GM12878 (cell line): Measurements from ENCODE around the gene DUXB. TPM values are rescaled to one million over a fixed set of nuclear protein-coding genes. Genes with fewer than 3 reads are reported as not detected.

Source experiments
- ATAC-seq: fragments of 200-7000 bp; cut with Tn5 transposase; 3 replicates; pipeline ENCODE4 v1.9.1; 2020; ENCODE audit warnings: mild to moderate bottlenecking, moderate library complexity
- BruUV-seq: library from RNA; stranded (reverse); fragments of 400-500 nt; replicated peaks from 2 replicates; lab custom pipeline; 2021; lab: Mats Ljungman, UMichigan
- CTCF ChIA-PET: fragments of 300-600 bp; sonication (Branson Sonifier 250); formaldehyde crosslinking; extraction: SDS; loops from one replicate; lab custom pipeline; 2021; ENCODE audit warnings: inconsistent platforms; lab: Yijun Ruan, JAX
- POLR2A ChIA-PET: fragments of 350-600 bp; formaldehyde crosslinking; extraction: SDS; loops from one replicate; lab custom pipeline; 2021; ENCODE audit warnings: inconsistent platforms; lab: Charles Lee
- RAD21 ChIA-PET: fragments of 300-600 bp; sonication (Branson Sonifier 250); formaldehyde crosslinking; loops from one replicate; lab custom pipeline; 2023; ENCODE audit warnings: antibody characterized with exemption; ENCODE audit not compliant: unreplicated experiment; lab: Charles Lee
- SMC1A ChIA-PET: fragments of 300-600 bp; sonication (Branson Sonifier 250); formaldehyde crosslinking; loops from one replicate; lab custom pipeline; 2023; ENCODE audit not compliant: unreplicated experiment, uncharacterized antibody; lab: Charles Lee
- DNase-seq: peaks from one replicate; pipeline ENCODE4 v3.0.0-alpha.2; 2011; ENCODE audit warnings: low read depth, low spot score
- FAIRE-seq: peaks from 3 replicates; lab custom pipeline; 2011; peaks lifted over from hg19 to GRCh38; lab: Jason Lieb, UNC
- H2AFZ ChIP-seq: 2 replicates; pipeline ENCODE4 v1.6.0; 2011; ENCODE audit warnings: low read depth, low read length, control low read depth; ENCODE audit not compliant: control insufficient read depth
- H3K27ac ChIP-seq: 2 replicates; pipeline ENCODE4 v1.5.1; 2011; ENCODE audit warnings: control low read depth; ENCODE audit not compliant: control insufficient read depth, insufficient read depth
- H3K27me3 ChIP-seq, 2 experiments: replicated peaks in 1 of 2; 2 replicates each; pipeline versions ENCODE4 v1.6.0 to v1.6.1; 2011; ENCODE audit warnings: low read length in 1 of 2; ENCODE audit not compliant: control insufficient read depth in 2 of 2, insufficient read depth in 2 of 2
- H3K36me3 ChIP-seq, 2 experiments: 2 replicates each; pipeline ENCODE4 v1.5.1; 2011; ENCODE audit warnings: low read length in 1 of 2; ENCODE audit not compliant: control insufficient read depth in 2 of 2, insufficient read depth in 2 of 2
- H3K4me1 ChIP-seq: 2 replicates; pipeline ENCODE4 v1.6.1; 2011; ENCODE audit warnings: mild to moderate bottlenecking, low read length, moderate library complexity, mixed read lengths; ENCODE audit not compliant: control insufficient read depth, insufficient read depth
- H3K4me2 ChIP-seq: 2 replicates; pipeline ENCODE4 v1.6.0; 2011; ENCODE audit warnings: control low read depth; ENCODE audit not compliant: control insufficient read depth, insufficient read depth
- H3K4me3 ChIP-seq: fragments of 200-600 bp; sonication (generic); 2 replicates; pipeline ENCODE4 v1.5.1; 2016
- H3K79me2 ChIP-seq: 2 replicates; pipeline ENCODE4 v1.6.0; 2011; ENCODE audit warnings: low read length; ENCODE audit not compliant: control insufficient read depth, insufficient read depth
- H3K9ac ChIP-seq: 2 replicates; pipeline ENCODE4 v1.8.0; 2011; ENCODE audit warnings: low read length, control low read depth, mixed read lengths; ENCODE audit not compliant: control insufficient read depth, insufficient read depth
- H3K9me3 ChIP-seq: replicated peaks from 3 replicates; pipeline ENCODE4 v1.5.1; 2011; ENCODE audit warnings: mild to moderate bottlenecking, low read length; ENCODE audit not compliant: control insufficient read depth, insufficient read depth
- H4K20me1 ChIP-seq: 2 replicates; pipeline ENCODE4 v1.6.0; 2011; ENCODE audit not compliant: control insufficient read depth, insufficient read depth
- BCL11A ChIP-seq: IDR thresholded peaks from 2 replicates; pipeline ENCODE4 v1.6.1; 2011; ENCODE audit warnings: low read depth, low read length
- FOS ChIP-seq: IDR thresholded peaks from 3 replicates; pipeline ENCODE4 v1.6.1; 2011; ENCODE audit warnings: borderline replicate concordance; ENCODE audit not compliant: insufficient read length; ENCODE audit errors: extremely low read depth
- HDAC6 ChIP-seq: fragments of 200-600 bp; sonication (generic); IDR thresholded peaks from one replicate; pipeline ENCODE4 v1.8.0; 2017; ENCODE audit warnings: antibody characterized with exemption; ENCODE audit not compliant: unreplicated experiment
- IKZF2 ChIP-seq, 2 experiments: fragments of 450-650 bp; IDR thresholded peaks; 2 replicates each; pipeline ENCODE4 v1.6.1; 2017; ENCODE audit warnings: mild to moderate bottlenecking in 2 of 2, moderate library complexity in 2 of 2
- NR2F1 ChIP-seq: fragments of 450-650 bp; conservative IDR thresholded peaks from 2 replicates; pipeline ENCODE4 v1.6.1; 2017; ENCODE audit warnings: mild to moderate bottlenecking
- RBBP5 ChIP-seq: fragments of 200-600 bp; sonication (generic); conservative IDR thresholded peaks from 2 replicates; pipeline ENCODE4 v1.6.1; 2016
- RUNX3 ChIP-seq: IDR thresholded peaks from 2 replicates; pipeline ENCODE4 v1.6.1; 2012; ENCODE audit warnings: low read length, inconsistent platforms
- SIX5 ChIP-seq: IDR thresholded peaks from 2 replicates; pipeline ENCODE4 v1.6.1; 2011; ENCODE audit warnings: mild to moderate bottlenecking, low read depth, low read length, moderate library complexity; ENCODE audit not compliant: severe bottlenecking
- SMC3 ChIP-seq: IDR thresholded peaks from 2 replicates; pipeline ENCODE4 v1.6.1; 2011; ENCODE audit warnings: low read length, improper control_type of control experiment, borderline replicate concordance
- SUZ12 ChIP-seq: fragments of 200-600 bp; sonication (generic); IDR thresholded peaks from one replicate; pipeline ENCODE4 v1.6.1; 2018; ENCODE audit warnings: antibody characterized with exemption, mild to moderate bottlenecking; ENCODE audit not compliant: unreplicated experiment
- TARDBP ChIP-seq: IDR thresholded peaks from 2 replicates; pipeline ENCODE4 v1.6.1; 2016; ENCODE audit warnings: borderline replicate concordance
- YY1 ChIP-seq: IDR thresholded peaks from 2 replicates; pipeline ENCODE4 v1.6.1; 2011; ENCODE audit warnings: low read depth, mild to moderate bottlenecking, low read length
- ZBED1 ChIP-seq: IDR thresholded peaks from 2 replicates; pipeline ENCODE4 v1.6.1; 2016; ENCODE audit warnings: borderline replicate concordance
- ZNF217 ChIP-seq: fragments of 450-650 bp; IDR thresholded peaks from 2 replicates; pipeline ENCODE4 v1.6.1; 2017; ENCODE audit warnings: antibody characterized with exemption, mild to moderate bottlenecking
- WGBS: methylation state at CpG from one replicate; pipeline ENCODE4 v1.1.6; 2016; ENCODE audit warnings: low lambda C conversion rate; ENCODE audit not compliant: insufficient replicate concordance, insufficient coverage; ENCODE audit errors: missing lambda C conversion rate; 5-methylcytosine and 5-hydroxymethylcytosine counted together
- in situ Hi-C: fragments of 300-500 bp; cut with MboI; formaldehyde crosslinking; loops from 9 replicates; pipeline ENCODE4 v1.14.3; 2018; ENCODE audit warnings: mixed read lengths
- intact Hi-C: fragments of 100-400 bp; cut with micrococcal nuclease; formaldehyde crosslinking; loops from one replicate; pipeline ENCODE4 v1.14.2; 2022; ENCODE audit not compliant: unreplicated experiment
- polyA plus RNA-seq, 11 experiments: library from polyadenylated mRNA; depleted of rRNA in 4 of 11; unstranded in 6 of 11; stranded (reverse) in 5 of 11; fragments of >200 nt; fragmentation: Nextera tagmentation in 4 of 11; fragmentation: Illumina TruSeq in 1 of 11; extraction: Ambion mirVana in 4 of 11; extraction: Trizol in 1 of 11; gene quantifications; 1 replicate in 1 of 11; 2 replicates in 10 of 11; pipeline versions ENCODE4 v1.2.1 to v1.2.3, GENCODE V29; 2011 to 2016; ENCODE audit warnings: inconsistent platforms in 2 of 11, missing spikeins in 2 of 11, low read depth in 1 of 11
- total RNA-seq, 4 experiments: library from RNA; depleted of rRNA in 3 of 4; stranded (reverse); fragments of >200 nt in 3 of 4; fragmentation: Illumina TruSeq in 1 of 4; extraction: Trizol in 1 of 4; gene quantifications; 2 replicates each; pipeline versions ENCODE4 v1.2.1 to v1.2.3, GENCODE V29; 2013 to 2021
- TF ChIP-seq, protein P1 (sequence below): IDR thresholded peaks from 2 replicates; pipeline ENCODE4 v1.6.1; 2012; ENCODE audit warnings: low read depth, low read length, improper control_type of control experiment
- TF ChIP-seq, protein P2 (sequence below): IDR thresholded peaks from 2 replicates; pipeline ENCODE4 v1.6.1; 2011; ENCODE audit warnings: mild to moderate bottlenecking, low read depth, low read length, moderate library complexity; ENCODE audit not compliant: insufficient replicate concordance
- TF ChIP-seq, protein P3 (sequence below): IDR thresholded peaks from 2 replicates; pipeline ENCODE4 v1.6.1; 2011; ENCODE audit warnings: low read depth, mild to moderate bottlenecking, low read length, moderate library complexity, borderline replicate concordance; ENCODE audit errors: extremely low read depth

The DUXB gene
- total and polyA plus RNA-seq, 10 of the 15 experiments (the other 5 are each of a cell fraction or from before 2014, with no cell fraction given) = 0.05 TPM; not detected in 9

DNA sequence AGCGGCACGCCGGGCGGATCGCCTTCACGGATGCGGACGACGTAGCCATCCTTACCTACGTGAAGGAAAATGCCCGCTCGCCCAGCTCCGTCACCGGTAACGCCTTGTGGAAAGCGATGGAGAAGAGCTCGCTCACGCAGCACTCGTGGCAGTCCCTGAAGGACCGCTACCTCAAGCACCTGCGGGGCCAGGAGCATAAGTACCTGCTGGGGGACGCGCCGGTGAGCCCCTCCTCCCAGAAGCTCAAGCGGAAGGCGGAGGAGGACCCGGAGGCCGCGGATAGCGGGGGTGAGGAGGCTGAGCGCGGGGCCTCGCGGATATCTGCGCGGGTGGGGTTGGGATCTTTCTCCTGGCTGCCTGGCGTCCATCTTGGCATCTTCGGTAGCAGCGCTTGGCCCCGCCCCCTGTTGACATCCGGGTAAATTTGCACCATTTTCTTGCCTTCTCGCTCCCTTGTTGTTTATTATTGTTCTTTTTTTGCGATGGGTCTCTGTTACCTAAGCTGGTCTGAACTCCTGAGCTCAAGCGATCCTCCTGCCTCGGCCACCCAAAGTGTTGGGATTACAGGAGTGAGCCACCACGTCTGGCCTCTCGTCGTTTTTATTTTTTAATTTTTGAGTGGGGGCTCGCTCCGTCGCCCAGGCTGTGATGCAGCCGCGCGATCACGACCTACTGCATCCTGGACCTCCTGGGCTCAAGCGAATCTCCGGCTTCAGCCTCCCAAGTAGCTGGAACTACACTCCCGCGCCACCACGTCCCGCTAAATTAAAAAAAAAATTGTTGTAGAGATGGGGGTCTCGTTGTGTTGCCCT, 52.8 kb downstream of the DUXB start (continued):
- TF ChIP-seq FOS (no peak), SMC3 (no peak)

DNA sequence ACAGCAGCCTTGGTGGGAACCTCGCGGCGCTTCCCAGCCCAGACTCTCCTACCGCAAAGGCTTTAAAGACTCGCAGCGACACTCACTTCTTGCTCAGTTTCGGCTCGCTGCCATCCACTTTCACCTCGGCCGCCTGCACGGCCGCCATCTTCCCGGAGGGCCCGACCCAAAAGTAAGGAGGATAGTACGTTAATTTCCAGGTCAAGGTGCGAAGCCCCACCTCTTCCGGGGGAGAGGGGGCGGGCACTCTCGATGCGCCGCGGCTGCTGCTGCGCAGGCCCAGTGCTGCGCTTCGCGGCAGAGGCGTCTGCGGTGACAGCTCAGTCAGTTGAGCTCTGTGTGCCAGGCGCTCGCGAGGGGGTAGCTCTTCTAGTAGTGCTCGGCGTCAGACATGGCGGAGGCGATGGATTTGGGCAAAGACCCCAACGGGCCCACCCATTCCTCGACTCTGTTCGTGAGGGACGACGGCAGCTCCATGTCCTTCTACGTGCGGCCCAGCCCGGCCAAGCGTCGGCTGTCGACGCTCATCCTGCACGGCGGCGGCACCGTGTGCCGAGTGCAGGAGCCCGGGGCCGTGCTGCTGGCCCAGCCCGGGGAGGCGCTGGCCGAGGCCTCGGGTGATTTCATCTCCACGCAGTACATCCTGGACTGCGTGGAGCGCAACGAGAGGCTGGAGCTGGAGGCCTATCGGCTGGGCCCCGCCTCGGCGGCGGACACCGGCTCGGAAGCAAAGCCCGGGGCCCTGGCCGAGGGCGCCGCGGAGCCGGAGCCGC, 53.6 kb downstream of the DUXB start, which contains the start of the genes KARS1 and TERF2IP:
Gene KARS1 (minus strand): TSS at position 174 of the 773 bp plus-strand sequence. CDS start 26 bp downstream, at position 148.
Gene TERF2IP (plus strand): TSS at position 282 of the 773 bp plus-strand sequence. CDS start 110 bp downstream, at position 392.
- H3K9ac ChIP-seq = peak within 1 kb of the TSS; percentile 75
- intact Hi-C loops (loop anchor here (1.0 to 2.0 kb wide), 2 partner anchors 25 to 117 kb away; partner anchors contain the start of gene ADAT1), in situ Hi-C loops (loop anchor here (5.0 kb wide), 2 partner anchors 115 to 1545 kb away; partner anchors contain the start of gene MON1B)
- POLR2A ChIA-PET = interaction anchor here (0.6 to 6.1 kb wide), 11 partner anchors 9 to 1045 kb away, joined by 3 to 67 read pairs (median 5); partner anchors contain the start of genes ADAT1, CFDP1, GABARAPL2 and TMEM231
- ATAC-seq (peak; percentile 91), FAIRE-seq (peak; percentile 90), DNase-seq (peak; percentile 85)
- no peaks in the 10 kb centered on the region; a peak in 1 of 4 replicates for H3K27me3 ChIP-seq
- peak within 1 kb of the TSS; percentile 86 for H3K27ac ChIP-seq
- SMC1A ChIA-PET = interaction anchor here (0.5 to 8.1 kb wide), 13 partner anchors 9 to 214 kb away, joined by 3 to 69 read pairs (median 3); partner anchors contain the start of genes ADAT1, CFDP1 and TMEM231
- CTCF ChIA-PET = interaction anchor here (0.8 to 5.6 kb wide), 8 partner anchors 13 to 214 kb away, joined by 3 to 51 read pairs (median 3); partner anchors contain the start of genes ADAT1, CFDP1, GABARAPL2 and TMEM231
- WGBS = under 1% methylated on average over 76 of the region's 76 CpGs
- peaks cover 25% of the 10 kb centered on the region for H3K4me1 ChIP-seq
- peak within 1 kb of the TSS; percentile 85 for H3K4me3 ChIP-seq
- peak within 1 kb of the TSS; percentile 83 for H2AFZ ChIP-seq
- RAD21 ChIA-PET = interaction anchor here (0.6 to 6.0 kb wide), 12 partner anchors 26 to 948 kb away, joined by 3 to 46 read pairs (median 3); partner anchors contain the start of genes ADAT1 and GABARAPL2
- peaks cover 94% of the 10 kb centered on the region for H3K79me2 ChIP-seq
- H3K36me3 ChIP-seq = peaks cover 0 to 10% of the 10 kb centered on the region in 2 experiments; a peak in 3 of 4 replicates
- BruUV-seq = TSS peak; percentile 58
- peaks cover 4% of the 10 kb centered on the region; the same call in 1 of the 2 replicates for H4K20me1 ChIP-seq
- H3K4me2 ChIP-seq = peak within 1 kb of the TSS; percentile 89
- no peaks in the 10 kb centered on the region for H3K9me3 ChIP-seq
- TF ChIP-seq SIX5 (peak; percentile 54), BCL11A (no peak), YY1 (peak; percentile 98), IKZF2 (IDR thresholded peaks at IDR 0.05) (no peak; a peak in 1 of 4 replicates), TARDBP (no peak), RUNX3 (peak; percentile 78), RBBP5 (no peak), ZNF217 (no peak), NR2F1 (0 out of 2 replicates have a peak, but pooled peaks have one; percentile 33), ZBED1 (no peak; the same call in 1 of the 2 replicates), SUZ12 (no peak), HDAC6 (peak; percentile 60)
- TF ChIP-seq, protein P1, sequence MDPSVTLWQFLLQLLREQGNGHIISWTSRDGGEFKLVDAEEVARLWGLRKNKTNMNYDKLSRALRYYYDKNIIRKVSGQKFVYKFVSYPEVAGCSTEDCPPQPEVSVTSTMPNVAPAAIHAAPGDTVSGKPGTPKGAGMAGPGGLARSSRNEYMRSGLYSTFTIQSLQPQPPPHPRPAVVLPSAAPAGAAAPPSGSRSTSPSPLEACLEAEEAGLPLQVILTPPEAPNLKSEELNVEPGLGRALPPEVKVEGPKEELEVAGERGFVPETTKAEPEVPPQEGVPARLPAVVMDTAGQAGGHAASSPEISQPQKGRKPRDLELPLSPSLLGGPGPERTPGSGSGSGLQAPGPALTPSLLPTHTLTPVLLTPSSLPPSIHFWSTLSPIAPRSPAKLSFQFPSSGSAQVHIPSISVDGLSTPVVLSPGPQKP = no peak
- TF ChIP-seq, protein P2, sequence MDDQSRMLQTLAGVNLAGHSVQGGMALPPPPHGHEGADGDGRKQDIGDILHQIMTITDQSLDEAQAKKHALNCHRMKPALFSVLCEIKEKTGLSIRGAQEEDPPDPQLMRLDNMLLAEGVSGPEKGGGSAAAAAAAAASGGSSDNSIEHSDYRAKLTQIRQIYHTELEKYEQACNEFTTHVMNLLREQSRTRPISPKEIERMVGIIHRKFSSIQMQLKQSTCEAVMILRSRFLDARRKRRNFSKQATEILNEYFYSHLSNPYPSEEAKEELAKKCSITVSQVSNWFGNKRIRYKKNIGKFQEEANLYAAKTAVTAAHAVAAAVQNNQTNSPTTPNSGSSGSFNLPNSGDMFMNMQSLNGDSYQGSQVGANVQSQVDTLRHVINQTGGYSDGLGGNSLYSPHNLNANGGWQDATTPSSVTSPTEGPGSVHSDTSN = peak; percentile 42
- TF ChIP-seq, protein P3, sequence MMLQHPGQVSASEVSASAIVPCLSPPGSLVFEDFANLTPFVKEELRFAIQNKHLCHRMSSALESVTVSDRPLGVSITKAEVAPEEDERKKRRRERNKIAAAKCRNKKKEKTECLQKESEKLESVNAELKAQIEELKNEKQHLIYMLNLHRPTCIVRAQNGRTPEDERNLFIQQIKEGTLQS = no peak
